Embryonic facial prominence (tissue), 1 donor: ENCODE results near the gene CYLD.

Experiments
- DNase-seq: peaks from one replicate; pipeline ENCODE4 v3.0.0-alpha.2; 2016; ENCODE audit errors: extremely low spot score

CYLD gene

GRCh38 chr16:50844840-50845239 lies 103.0 kb downstream of the CYLD start:
- DNase-seq, result no peak

GRCh38 chr16:50845296-50845695 lies 103.4 kb downstream of the CYLD start:
- no peak for DNase-seq

- no peak for DNase-seq
Measured at GRCh38 chr16:50846511-50846910, 104.6 kb downstream of the CYLD start.

GRCh38 chr16:50847166-50847565 lies 105.3 kb downstream of the CYLD start:
- DNase-seq, result no peak

GRCh38 chr16:50848755-50849514 lies 107.0 kb downstream of the CYLD start:
- no peak for DNase-seq
